Coronary artery (tissue), 2 donors: ENCODE results near the gene DHRS13.

Source experiments
- DNase-seq: peaks from one replicate; pipeline ENCODE4 v3.0.0-alpha.2; 2017; ENCODE audit warnings: low spot score
- H3K27ac ChIP-seq, 2 donors: fragments of 200-600 bp; sonication (generic); one replicate each; pipeline ENCODE4 v1.5.1; 2016 to 2019
- H3K4me3 ChIP-seq: fragments of 200-600 bp; sonication (generic); 2 replicates; pipeline ENCODE4 v1.5.1; 2016; ENCODE audit warnings: mild to moderate bottlenecking, moderate library complexity
- CTCF ChIP-seq: fragments of 200-600 bp; sonication (generic); IDR thresholded peaks from one replicate; pipeline ENCODE4 v1.5.1; 2019; ENCODE audit warnings: antibody characterized with exemption

The DHRS13 gene

GRCh38 chr17:28920201-28920600 is 17.3 kb upstream of the DHRS13 start:
- Histone ChIP-seq H3K27ac (no peak overlapping the region), H3K4me3 (no peak overlapping the region)
- no peak for TF ChIP-seq CTCF
- DNase-seq, result no peak

GRCh38 chr17:28918295-28918694 is 15.4 kb upstream of the DHRS13 start:
- no peak for DNase-seq
- TF ChIP-seq CTCF, result no peak
- Histone ChIP-seq H3K27ac (no peak overlapping the region), H3K4me3 (no peak overlapping the region)

DNA sequence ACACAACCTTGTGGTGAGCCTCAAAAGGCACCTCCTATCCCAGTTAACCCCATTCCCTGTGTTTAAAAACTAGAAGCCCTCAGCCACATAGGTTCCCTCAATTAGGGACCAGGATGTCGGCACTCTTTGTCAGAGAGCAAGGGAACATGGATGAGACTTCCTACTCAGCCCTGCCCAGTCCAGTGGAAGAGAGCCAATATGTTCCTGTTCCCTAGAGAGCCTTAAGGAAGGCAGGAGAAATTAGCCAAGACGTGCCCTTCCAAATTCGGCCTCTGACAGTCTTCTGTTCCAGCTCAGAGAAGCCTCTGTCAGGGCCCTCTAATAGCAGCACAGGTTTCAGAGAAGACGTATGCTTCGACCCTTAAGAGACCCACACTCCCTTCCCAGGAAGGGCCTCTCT is 14.6 kb upstream of the DHRS13 start:
- TF ChIP-seq CTCF, result no peak
- Histone ChIP-seq H3K4me3 (no peak overlapping the region), H3K27ac (no peak overlapping the region)
- DNase-seq, result no peak

GRCh38 chr17:28917029-28917428 is 14.2 kb upstream of the DHRS13 start:
- Histone ChIP-seq H3K27ac (no peak overlapping the region), H3K4me3 (no peak overlapping the region)
- TF ChIP-seq CTCF, result no peak
- no peak for DNase-seq

GRCh38 chr17:28916302-28916934 is 13.5 kb upstream of the DHRS13 start:
- no peak for DNase-seq
- no peak for TF ChIP-seq CTCF
- Histone ChIP-seq H3K4me3 (no peak overlapping the region), H3K27ac (no peak overlapping the region)

DNA sequence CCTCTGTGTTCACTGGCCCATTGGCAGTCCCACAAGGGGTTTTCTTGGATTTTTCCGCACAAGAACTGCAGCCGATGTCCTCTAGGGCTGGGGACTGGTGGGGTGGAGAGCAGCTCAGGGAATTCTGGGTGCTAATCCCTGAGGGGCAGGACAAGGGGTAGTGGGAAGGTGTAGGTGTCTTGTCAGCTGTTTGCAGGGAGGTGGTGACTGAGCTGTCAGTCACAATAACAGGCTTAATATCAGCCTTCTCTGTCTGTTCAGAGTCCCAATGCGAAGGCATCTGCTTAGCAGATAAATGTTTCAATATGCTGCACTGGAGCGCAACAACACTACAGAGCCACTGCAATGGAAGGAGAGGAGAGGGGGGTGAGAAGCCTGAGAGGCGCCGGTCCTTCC is 10.1 kb upstream of the DHRS13 start:
- DNase-seq, result no peak
- H3K27ac ChIP-seq, result no peak overlapping the region
- no peak overlapping the region for H3K4me3 ChIP-seq
- no peak for TF ChIP-seq CTCF

DNA sequence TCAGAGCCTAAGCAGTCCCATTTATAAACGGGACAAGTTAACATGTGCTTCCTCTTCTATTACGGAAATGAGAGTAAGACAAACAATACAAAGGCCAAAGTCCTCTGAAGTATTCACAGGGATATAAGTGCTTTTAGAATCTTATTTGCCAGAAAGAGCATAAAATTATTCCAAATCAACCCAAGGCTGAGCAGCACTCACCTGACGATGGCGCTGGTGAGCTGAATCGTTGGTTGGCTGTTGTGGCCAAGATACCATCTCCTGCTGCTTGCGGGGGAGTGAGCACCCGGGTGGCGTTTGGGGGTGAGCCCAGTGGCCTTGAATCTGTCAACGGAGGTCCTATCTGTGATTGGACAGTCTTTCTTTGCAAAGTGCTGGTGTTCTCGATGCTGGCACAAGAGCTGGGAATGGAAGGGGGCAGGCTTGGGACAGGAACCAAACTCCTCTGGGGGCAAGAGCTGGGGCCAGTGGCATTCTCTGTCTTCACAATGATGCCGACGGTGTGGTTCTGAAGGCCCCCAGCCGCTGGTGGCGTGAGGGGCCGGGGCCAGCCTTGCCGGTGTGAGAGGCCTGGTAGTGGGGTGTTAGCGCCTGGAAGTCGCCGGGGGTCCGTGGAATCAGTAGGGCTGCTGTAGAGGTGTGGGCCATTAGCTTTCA is 9.5 kb upstream of the DHRS13 start:
- DNase-seq, result no peak
- H3K27ac ChIP-seq, result no peak overlapping the region

More for the DNA sequence above, 9.5 kb upstream of the DHRS13 start:
- no peak for TF ChIP-seq CTCF
- no peak overlapping the region for H3K4me3 ChIP-seq
